ENCODE results near the gene PSME1. TPM values are rescaled to one million over a fixed set of nuclear protein-coding genes. Genes with fewer than 3 reads are reported as not detected.
A peak's percentile ranks its signal among the peaks of the same experiment; 100 is the strongest.

PSME1 gene
- total and polyA plus RNA-seq, 2 of the 13 experiments (the other 11 are each of a cell fraction or from before 2014, with no cell fraction given) = 159 to 608 TPM

DNA sequence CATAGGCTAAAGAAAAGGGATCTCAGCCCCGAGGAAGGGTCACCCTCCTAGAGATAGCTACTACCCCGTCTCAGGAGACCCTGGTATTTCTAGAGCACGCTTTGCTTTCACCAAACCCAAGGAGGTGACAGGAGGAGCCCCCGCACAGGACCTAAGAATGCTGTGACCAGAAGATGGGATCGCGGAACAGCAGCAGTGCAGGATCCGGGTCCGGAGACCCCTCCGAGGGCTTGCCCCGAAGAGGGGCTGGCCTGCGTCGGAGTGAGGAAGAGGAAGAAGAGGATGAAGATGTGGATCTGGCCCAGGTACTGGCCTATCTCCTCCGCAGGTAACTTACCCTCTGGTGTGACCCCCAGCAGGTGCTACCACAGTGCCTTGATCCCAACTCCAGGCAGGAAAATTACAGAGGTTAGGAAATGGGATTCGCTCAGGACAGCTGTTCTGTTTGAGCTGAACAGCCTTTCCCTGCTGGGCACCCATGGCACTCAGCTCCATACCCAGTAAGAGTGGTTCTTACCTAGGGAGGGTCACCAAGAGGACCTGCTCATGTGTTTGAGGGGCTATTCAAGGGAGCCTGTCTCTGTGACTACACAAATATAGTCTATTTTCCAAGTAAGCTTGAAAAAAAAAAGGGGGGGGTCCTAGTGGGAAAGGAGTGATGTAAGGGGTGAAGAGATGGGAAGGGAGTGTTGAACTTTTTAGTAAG lies 20.4 kb upstream of the PSME1 start (continued):
- TF ChIP-seq ZNF570 (CRISPR knock-in tag; IDR thresholded peaks at IDR 0.05; ENCODE audit: borderline replicate concordance) (no peak), ZNF713 (CRISPR knock-in tag; IDR thresholded peaks at IDR 0.05) (0 out of 2 replicates have a peak, but pooled peaks have one; percentile 64), PHF5A (CRISPR knock-in tag; IDR thresholded peaks at IDR 0.05; ENCODE audit: low read depth, unreplicated experiment) (peak; percentile 12), ZBTB7A (CRISPR knock-in tag; IDR thresholded peaks at IDR 0.05) (no peak; the same call in 1 of the 2 replicates), POGZ (CRISPR knock-in tag; IDR thresholded peaks at IDR 0.05) (no peak), SMARCE1 (IDR thresholded peaks at IDR 0.05; ENCODE audit: borderline replicate concordance) (peak; percentile 20; the same call in 1 of the 2 replicates), PRDM10 (CRISPR knock-in tag; IDR thresholded peaks at IDR 0.05; ENCODE audit: low read depth) (no peak), ZBTB3 (CRISPR knock-in tag; IDR thresholded peaks at IDR 0.05; ENCODE audit: borderline replicate concordance, low read depth) (no peak), ISX (CRISPR knock-in tag; conservative IDR thresholded peaks at IDR 0.05) (no peak; the same call in 1 of the 2 replicates), KLF12 (CRISPR knock-in tag; IDR thresholded peaks at IDR 0.05; ENCODE audit: borderline replicate concordance) (peak; percentile 72), TP53 (CRISPR knock-in tag; conservative IDR thresholded peaks at IDR 0.05) (no peak; the same call in 1 of the 2 replicates), ZBTB21 (CRISPR knock-in tag; IDR thresholded peaks at IDR 0.05) (no peak; the same call in 1 of the 2 replicates), ADNP (CRISPR knock-in tag; IDR thresholded peaks at IDR 0.05) (no peak), ZNF3 (CRISPR knock-in tag; IDR thresholded peaks at IDR 0.05) (no peak)
- TF ChIP-seq, protein P1, sequence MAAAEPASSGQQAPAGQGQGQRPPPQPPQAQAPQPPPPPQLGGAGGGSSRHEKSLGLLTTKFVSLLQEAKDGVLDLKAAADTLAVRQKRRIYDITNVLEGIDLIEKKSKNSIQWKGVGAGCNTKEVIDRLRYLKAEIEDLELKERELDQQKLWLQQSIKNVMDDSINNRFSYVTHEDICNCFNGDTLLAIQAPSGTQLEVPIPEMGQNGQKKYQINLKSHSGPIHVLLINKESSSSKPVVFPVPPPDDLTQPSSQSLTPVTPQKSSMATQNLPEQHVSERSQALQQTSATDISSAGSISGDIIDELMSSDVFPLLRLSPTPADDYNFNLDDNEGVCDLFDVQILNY (CRISPR knock-in tag; conservative IDR thresholded peaks at IDR 0.05) = no peak
- TF ChIP-seq, protein P2, sequence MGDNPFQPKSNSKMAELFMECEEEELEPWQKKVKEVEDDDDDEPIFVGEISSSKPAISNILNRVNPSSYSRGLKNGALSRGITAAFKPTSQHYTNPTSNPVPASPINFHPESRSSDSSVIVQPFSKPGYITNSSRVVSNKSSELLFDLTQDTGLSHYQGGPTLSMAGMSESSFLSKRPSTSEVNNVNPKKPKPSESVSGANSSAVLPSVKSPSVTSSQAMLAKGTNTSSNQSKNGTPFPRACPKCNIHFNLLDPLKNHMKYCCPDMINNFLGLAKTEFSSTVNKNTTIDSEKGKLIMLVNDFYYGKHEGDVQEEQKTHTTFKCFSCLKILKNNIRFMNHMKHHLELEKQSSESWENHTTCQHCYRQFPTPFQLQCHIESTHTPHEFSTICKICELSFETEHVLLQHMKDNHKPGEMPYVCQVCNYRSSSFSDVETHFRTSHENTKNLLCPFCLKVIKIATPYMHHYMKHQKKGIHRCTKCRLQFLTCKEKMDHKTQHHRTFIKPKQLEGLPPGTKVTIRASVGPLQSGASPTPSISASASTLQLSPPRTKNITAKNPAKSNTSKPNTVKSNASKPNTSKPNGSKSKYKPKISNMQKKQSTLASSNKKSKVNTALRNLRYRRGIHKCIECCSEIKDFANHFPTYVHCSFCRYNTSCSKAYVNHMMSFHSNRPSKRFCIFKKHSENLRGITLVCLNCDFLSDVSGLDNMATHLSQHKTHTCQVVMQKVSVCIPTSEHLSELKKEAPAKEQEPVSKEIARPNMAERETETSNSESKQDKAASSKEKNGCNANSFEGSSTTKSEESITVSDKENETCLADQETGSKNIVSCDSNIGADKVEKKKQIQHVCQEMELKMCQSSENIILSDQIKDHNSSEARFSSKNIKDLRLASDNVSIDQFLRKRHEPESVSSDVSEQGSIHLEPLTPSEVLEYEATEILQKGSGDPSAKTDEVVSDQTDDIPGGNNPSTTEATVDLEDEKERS (CRISPR knock-in tag; IDR thresholded peaks at IDR 0.05) = no peak
- TF ChIP-seq, protein P3, sequence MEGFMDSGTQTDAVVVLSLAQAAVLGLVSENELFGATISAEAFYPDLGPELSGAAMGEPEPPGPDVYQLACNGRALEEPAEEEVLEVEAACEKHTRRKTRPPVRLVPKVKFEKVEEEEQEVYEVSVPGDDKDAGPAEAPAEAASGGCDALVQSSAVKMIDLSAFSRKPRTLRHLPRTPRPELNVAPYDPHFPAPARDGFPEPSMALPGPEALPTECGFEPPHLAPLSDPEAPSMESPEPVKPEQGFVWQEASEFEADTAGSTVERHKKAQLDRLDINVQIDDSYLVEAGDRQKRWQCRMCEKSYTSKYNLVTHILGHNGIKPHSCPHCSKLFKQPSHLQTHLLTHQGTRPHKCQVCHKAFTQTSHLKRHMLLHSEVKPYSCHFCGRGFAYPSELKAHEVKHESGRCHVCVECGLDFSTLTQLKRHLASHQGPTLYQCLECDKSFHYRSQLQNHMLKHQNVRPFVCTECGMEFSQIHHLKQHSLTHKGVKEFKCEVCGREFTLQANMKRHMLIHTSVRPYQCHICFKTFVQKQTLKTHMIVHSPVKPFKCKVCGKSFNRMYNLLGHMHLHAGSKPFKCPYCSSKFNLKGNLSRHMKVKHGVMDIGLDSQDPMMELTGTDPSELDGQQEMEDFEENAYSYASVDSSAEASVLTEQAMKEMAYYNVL (CRISPR knock-in tag; IDR thresholded peaks at IDR 0.05; ENCODE audit: borderline replicate concordance) = no peak
- TF ChIP-seq, protein P4, sequence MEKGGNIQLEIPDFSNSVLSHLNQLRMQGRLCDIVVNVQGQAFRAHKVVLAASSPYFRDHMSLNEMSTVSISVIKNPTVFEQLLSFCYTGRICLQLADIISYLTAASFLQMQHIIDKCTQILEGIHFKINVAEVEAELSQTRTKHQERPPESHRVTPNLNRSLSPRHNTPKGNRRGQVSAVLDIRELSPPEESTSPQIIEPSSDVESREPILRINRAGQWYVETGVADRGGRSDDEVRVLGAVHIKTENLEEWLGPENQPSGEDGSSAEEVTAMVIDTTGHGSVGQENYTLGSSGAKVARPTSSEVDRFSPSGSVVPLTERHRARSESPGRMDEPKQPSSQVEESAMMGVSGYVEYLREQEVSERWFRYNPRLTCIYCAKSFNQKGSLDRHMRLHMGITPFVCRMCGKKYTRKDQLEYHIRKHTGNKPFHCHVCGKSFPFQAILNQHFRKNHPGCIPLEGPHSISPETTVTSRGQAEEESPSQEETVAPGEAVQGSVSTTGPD (CRISPR knock-in tag; IDR thresholded peaks at IDR 0.05) = peak; percentile 87; the same call in 1 of the 2 replicates

Measured in HepG2 (cell line).